SK-N-DZ (cell line): Measurements from ENCODE around the gene CFAP299.

Source experiments
- DNase-seq: peaks from one replicate; pipeline ENCODE4 v3.0.0-alpha.2; 2015; ENCODE audit warnings: low spot score

Gene CFAP299

DNA sequence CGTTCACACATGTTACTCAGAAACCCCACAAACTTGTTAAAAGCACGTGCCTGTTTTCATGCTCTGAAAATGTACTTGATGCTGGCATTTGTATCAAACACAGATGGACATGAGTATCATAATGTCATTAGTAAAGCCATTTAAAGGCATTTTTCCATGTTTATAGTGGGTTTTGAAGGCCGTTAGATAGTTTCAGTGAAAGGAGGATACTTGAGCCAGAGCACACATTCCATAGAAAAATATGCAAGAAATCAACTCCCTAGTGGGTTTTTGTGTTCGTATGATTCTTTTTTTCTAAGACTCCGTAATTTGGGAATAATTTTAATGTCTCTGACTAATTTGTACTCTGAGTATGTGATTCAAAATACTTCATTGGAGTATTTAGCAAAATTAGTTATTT lies 478.7 kb downstream of the CFAP299 start:
- no peak for DNase-seq

DNA sequence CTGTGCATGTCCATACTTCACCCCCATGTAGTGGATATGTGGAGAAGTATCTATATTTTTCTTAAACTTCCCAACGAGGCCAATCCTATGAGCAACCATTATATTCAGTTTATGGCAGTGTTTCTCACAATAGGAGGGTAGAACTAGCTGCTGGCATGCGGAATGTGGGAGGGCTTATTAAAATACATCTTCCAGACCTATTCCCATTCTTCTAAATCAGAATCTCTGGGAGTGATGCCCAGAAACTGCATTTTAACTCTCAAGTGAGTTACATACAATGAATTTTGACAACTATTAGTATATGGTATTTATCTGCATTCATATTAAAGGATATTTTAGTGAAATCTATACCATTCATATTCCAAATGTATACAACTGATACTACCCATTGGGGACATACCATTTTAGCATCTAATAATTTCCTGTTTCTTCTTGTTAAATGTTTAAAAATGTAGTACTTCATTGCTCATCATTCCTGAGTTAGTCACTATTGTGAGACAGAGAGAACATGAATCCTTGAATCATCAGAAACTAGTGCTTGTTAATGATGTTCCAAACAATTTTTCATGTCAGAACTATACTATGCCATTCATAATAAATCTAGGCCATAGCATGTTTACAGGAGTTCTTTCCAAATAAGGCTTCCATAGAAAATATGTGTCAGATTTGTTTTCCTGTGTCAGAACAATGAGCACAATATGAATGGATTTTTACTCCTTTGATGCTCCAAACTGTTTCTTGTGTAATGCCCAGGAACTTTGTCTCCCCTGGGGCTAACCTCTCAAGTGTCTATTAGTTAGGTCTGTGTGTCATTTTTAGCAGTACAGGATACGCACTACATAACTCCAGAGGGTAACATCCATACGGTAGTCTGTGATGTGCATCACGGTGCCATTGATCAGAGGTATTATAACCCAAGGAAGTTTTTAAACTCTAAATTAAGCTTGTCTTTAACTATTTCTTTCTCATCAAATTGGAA lies 496.1 kb downstream of the CFAP299 start:
- DNase-seq: no peak

DNA sequence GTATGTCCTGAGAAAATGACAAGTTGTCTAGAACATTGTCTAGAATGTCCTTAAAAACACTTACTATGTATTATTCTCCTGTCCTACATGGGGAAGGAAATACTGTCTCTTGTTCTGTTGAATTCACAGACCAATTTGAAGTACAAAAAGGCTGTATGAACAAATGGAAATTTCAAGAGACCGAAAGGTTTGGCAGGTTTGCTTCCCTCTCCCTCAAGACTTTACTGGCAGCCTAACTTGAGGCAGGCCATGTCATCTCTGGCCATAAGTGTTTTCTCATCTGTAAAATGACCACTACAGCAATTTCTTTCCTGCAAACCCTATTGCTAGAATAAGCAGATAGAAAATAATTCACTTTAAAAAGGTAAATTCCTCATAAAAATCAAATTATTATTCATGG lies 503.8 kb downstream of the CFAP299 start:
- DNase-seq: no peak

DNA sequence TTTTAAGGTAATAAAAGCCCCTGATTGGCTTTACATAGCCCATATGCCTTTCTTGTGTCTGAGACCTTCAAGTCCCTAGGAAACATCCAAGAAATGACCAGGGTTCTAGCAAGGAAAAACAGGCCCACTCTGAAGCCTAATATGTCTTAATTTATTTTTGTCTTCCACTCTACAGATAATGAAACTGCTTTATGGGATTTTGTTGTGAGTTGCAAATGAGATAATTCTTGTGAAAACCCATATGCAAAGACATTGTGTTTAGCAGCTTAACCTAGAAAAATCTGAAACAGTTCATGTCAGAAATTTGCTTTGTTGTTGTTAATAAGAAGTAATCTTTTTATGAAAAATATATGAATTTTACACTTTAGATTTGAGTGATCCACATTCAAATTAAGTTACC lies 504.3 kb downstream of the CFAP299 start:
- DNase-seq: no peak

DNA sequence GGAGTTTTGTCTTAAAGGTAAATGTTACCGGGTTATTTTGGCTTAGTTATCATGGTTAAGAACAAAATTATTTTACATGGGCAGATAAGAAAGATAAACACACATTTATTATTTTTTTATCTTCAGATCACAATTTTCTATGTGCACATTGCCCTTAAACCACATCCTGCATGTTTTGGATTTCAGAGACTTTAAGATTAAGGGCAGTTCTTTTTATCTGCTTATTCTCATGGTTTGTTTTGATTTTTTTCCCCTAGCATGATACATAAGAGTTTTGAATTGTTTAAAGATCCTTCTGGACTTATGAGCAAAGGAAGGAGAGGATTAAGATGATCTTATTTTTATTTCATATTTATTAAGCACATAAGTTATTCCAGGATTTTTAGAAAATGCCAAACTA lies 504.9 kb downstream of the CFAP299 start:
- DNase-seq: no peak

DNA sequence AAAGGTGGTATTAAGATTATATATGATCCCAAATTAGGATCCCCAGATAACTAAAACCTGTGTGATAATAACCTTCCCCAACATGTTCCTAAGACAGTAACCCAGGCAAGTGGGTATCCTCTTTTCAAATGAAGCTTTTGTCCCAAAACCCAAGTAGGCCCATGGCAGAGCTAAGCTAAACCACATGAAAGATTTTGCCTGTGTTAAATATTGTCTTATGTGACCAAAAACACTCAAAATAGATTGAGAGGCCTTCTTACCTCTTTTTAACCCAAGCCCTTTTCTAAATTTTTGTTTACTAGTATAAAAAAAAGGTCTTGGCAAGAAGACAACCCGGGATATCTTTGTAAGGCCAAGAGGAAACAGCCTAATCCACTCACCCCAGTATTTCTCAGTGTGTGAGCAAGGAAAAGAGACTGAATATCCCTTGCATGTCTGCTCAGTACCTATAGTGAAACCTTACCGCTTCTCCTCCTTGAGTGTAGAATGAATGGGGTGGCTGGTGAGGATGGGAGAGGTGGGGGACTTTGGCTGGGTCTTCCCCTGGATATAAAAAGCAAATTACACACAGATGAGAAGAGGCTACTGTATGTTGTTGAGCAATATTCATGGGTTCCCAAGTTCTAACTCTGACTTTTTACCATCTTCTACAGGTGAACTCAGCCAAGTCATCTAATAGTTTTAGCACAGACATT lies 506.2 kb downstream of the CFAP299 start:
- no peak for DNase-seq

DNA sequence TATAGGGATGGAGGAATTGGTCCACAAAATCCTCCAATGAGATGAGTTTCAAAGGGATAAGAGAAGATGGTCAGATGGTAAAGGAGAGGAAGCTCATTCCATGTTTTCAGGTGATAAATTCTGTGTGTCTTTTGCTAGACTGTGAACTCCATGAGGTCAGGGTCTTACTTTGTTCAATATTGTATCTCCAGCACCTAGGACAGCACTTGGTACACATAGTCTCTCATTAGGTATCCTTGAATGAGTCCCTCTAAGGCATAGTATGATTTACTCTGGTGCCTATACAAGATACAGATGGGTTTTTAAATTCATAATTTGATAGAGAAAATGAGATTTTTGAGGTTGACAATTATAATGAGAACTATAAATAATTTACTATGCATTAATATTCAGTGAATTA lies 510.7 kb downstream of the CFAP299 start:
- no peak for DNase-seq

DNA sequence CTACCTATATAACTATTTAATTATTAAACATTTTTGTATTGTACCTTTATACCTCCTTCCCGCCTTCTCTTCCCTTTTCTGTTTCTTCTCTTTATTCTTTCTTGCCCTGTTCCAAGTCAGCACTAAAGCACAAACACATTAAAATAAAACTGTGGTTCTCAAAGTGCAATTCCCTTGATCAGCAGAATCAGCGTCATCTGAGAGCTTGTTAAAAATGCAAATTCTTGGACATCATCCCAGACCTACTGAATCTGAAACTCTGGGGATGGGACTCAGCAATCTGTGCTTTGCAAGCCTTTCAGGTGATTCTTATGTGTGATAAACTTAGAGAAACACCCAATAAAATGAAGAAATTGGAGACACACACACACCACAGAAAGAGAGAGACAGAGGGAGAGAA lies 516.5 kb downstream of the CFAP299 start:
- no peak for DNase-seq

DNA sequence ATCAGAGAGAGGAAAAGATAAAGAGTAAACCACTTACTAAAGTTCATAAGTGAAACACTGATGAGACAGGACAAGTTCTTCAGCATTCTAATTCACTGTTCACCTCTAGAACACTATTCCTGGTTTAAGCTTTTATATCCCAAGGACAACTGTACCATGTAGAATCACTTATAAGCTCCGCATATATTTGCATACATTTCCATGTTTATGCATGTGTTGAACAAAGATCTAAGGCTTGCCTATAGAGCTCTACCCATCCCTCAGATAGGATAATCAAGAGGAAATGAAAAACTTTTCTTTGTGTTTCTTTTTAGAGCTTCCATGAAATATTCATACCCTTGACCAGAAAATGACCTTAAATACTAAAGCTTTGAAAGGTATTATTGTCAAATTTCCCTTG lies 538.0 kb downstream of the CFAP299 start:
- DNase-seq: no peak

DNA sequence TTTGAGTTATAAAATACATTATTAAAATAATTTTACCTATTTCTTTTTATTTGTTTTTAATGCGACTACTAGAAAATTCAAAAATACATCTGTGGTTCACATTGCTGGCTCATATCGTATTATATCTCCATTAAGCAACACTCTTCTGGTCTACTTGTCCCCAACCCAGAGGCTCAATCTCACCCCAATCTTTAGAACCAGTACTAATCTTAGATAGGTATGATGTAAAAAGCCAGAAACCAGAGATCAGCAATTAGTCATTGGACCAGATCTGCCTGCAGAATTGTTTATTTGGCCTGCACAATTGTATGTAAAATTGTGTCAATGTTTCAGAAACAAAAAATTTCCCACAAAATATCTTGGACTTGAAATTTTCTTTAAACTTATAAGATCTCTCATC lies 539.4 kb downstream of the CFAP299 start:
- no peak for DNase-seq

DNA sequence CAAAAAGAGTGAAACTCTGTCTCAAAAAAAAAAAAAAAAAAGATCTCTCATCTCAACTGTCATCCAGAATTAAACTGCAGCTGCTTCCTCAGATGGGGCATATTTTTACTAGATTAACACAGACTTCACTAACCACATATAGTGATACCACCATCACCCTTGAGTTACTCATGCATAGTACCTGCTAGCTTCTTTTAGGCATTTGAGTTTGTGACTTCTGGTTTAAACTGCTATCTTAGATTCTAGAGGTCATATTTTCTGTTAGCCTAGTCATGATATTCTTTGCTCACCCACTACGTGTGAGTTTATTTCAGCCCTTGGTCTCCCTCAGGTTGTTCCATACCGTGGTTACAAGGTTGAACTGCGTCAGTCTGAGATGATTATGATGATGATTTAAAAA lies 540.1 kb downstream of the CFAP299 start:
- DNase-seq: no peak

DNA sequence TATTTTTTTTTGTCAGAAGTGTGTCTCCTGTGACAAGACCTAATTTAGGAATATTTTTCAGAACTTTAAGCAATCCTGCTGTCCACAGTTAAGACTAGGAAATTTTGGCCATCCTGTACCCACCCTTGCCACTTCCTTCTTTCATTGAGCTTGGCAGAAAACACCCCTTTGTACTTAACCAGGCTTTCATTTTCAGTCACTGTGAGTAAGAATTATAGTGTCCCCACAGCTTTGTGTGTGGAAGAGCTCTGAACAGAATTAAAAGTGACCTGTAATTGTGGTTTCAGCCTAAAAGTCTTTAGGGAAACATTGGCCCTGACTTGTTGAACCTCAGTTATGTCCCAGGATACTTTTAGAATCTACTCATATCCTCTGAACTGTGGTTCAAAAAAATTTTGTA lies 541.3 kb downstream of the CFAP299 start:
- DNase-seq: no peak

DNA sequence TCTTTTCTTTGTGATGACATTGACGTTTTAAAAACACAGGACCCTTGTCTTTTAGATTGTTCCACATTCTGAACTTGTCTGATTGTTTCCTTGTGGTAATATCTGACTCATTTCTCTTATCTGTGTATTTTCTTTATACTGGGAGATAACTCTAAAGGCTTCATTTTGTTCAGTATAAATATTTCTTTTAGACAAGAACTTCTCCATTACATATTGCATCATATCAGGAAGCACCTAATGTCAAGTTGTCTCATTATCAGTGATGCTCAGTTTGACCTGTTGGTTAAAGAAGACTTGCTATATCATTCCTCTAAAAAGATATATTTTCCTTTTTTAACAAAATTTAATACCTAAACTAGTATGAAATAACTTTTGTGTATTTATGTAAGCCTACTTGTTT lies 542.7 kb downstream of the CFAP299 start:
- DNase-seq: no peak

DNA sequence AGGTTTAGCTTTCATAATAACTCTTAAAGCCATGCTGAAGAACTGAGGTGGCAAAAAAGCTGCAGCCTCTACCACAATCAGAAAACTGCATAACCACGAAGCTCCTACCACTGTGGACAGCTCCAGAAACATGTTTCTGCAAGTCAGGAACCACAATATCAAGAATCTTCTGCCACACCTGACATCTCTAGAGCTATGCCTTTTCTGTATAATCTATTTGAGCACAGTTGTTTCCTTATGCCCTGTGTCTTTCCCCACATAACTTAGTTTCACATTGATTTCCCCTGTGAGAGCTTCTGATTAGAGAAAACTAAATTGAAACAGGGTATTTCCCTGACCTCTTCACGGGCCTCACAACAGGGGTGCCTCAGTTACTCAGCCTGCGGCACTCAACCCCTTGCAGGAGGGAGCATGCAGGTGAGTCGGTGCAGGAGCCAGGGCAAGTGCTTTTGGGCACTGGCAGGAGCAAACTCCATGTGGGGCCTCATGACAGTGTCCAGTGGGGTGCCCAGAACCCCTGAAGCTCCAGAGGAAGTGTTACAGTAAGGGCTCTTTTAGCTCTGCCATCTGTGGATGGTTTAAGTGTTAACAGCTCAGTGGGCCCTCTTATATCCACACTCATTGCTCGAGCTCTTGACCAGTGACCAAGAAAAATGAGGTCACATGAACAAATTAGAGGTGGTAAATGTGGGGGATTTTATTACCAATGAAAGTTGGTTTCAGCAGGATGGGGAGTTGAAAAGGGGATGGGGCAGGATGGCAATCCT lies 562.2 kb downstream of the CFAP299 start:
- DNase-seq: no peak

DNA sequence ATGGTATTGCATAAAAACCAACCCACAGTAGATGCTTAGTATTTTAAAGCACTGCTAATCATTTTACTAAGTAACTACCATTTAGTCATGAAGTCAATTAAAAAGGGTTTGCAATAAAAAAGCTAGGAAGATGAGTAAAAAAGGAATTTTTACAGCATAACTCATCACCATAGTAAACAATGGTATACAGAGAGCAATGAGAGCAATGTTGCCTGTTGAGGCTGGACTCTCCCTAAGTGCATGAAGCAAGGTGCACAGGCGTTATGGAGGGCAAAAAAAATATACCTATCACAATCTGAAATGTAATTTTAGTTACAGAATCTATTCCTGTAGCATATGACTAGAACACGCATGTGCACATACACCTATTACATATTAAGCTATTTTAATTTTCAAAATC lies 565.4 kb downstream of the CFAP299 start:
- no peak for DNase-seq

DNA sequence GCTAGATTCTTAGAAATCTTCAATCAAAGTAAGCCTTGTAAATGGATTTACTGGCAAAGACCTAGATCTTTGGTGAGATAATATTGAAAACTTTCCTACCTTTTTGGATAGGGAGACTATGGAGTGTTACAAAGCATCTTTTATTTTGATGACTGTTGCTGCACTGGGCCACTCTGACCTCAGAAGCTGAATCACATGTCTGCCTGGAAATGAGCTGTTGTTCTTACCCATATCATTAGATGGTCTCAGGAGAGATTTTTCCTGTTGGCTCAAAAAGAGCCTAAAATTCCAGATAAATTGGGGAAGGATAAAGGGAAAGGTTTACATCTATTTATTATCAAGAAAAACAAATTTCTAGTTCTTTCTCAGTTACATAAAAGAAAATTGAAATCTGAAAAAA lies 567.5 kb downstream of the CFAP299 start:
- DNase-seq: no peak

DNA sequence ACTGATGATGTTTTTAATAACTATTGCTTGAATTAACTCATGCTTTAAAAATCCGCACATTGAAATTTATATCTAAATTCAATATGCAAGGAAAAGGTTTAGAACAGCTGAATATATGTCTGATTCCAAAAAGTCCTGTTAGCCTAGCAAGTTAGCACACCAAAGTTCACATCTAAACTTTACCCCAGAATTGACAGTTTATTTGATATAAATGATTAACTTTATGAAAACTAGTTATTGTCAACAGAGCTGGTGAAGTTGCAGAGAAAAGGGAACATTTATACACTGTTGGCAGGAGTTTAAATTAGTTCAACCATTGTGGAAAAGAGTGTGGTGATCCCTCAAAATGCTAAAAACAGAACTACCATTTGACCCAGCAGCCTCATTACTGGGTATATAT lies 574.4 kb downstream of the CFAP299 start:
- no peak for DNase-seq

DNA sequence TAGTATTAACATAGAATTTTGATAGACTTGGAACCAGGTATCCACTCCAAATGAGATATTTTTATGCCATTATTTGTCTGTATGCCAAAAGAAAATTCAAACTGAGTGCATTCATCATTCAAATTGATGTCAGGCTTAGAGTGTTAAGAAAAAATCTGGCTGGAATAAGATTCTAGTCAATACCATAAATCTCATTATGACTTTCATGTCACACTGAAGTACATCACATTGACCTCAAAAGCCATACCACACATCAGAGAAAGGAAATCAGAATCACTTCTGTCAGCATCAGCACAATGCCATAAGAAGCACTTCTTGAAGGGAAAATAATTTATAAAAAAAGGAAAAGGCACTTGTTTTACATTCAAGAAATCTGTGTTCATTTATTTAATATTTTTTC lies 575.9 kb downstream of the CFAP299 start:
- DNase-seq: no peak

DNA sequence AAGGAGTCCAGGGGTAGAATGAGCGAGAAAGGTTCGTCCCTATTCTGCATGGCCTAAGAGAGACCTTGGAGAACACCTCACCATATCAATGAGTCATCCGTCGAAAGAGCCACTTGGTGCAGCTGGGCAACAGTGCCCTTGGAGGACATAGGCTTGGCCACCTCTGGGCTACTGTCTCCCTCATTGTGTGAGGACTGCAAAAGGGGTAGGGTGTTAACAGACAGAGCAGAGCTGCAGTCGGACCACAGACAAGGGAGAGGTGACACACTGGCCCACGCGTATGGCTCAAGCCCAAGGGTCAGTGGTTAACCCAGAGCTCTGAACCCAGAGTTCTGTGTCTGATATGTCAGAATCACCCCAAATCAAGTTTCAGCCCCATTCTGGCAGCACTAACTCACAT lies 576.8 kb downstream of the CFAP299 start:
- DNase-seq: no peak

DNA sequence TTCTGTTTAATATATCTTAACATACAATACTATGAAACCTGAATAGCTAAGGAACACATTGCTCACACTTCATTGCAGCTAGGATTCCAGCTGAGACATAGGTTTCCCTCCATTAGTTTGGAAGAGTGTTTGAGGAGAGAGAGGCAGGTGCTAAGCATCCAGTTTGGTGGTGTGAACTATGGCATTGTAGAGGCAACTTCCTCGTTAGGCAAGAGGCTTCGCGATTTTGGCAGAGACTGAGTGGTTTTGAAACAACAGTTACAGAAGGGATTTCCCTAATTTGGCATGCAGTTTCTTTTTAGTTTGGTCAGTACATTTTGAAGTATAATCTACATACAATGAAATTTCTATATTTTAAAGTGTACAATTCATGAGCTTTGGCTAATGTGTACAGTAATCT lies 577.9 kb downstream of the CFAP299 start:
- DNase-seq: no peak

DNA sequence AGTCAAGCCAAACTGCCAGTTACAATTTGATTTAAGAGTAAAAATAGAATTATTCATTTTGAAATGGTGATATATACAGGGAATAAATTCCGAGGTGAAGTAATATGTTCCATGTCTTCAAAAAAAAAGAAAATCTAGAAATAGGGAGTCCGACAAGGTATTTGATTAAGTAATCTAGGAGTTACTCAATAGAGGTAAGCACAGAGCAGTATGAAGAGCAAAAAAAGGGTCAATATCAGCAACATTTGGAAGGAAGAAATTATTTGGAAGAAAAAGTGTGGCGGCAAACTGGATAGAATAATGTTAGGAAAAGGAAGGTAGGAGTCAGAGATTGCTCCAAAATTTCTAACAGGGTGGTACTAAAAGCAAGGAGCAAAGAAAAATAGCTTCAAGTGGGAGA lies 581.2 kb downstream of the CFAP299 start:
- no peak for DNase-seq

DNA sequence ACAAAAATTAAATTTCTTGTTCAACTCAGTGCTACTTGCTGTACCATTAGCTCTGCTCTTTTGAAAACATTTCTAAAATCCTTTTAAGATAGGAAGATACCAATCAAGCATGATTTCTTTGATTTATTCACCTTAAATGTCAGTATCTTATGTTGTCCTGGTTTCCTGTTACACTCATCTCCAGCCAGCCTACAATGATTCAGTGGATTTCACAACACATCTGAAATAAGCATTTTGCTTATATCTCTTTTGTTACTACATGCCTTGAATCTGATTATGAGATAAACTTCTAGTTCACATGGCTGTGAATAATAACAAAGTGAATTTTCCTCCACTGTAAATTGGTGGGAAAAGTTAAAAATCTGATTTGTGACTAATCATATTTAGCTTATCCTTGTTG lies 582.5 kb downstream of the CFAP299 start:
- no peak for DNase-seq
